HG02981 (cell line): Measurements from ENCODE around the gene SERPINA4.

Experiments
- ATAC-seq: cut with Tn5 transposase; IDR thresholded peaks from one replicate; pipeline ENCODE4 v1.9.1; 2021; ENCODE audit warnings: mild to moderate bottlenecking, moderate library complexity; ENCODE audit not compliant: unreplicated experiment

SERPINA4 gene

GRCh38 chr14:94542811-94543440 lies 18.3 kb upstream of the SERPINA4 start:
- ATAC-seq, result no peak

DNA sequence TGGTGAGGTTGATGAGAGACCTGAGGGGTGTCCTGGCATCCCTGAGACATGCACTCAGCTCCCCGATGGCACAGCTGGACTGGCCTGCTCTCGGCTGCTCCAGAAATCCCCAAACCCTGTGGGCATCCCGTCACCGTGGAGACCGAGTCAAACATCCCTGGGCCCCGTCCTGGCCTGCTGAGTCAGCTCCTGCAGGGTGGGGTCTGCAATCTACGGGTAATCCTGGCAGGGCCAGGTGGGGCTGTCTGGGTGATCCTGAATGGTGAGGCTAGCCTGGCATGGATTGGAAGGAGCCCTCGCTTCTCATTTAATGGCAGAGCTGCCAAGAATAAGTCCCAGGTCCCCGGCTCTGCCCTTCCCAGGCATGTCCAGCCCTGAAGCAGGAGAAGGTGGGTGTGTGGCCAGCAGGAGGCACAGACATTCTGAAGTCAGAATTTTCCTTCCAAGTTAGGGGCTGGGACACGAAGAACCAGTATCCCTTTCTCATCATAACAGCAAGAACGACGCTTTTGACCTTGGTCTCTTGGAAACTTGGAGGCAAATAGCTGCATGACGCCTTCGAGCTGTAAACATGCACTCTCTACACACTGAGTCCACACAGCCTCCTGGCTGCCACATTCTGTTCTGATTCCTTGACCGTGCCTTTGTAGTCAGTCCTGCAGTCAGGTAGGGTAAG lies 17.7 kb upstream of the SERPINA4 start:
- ATAC-seq, result no peak

DNA sequence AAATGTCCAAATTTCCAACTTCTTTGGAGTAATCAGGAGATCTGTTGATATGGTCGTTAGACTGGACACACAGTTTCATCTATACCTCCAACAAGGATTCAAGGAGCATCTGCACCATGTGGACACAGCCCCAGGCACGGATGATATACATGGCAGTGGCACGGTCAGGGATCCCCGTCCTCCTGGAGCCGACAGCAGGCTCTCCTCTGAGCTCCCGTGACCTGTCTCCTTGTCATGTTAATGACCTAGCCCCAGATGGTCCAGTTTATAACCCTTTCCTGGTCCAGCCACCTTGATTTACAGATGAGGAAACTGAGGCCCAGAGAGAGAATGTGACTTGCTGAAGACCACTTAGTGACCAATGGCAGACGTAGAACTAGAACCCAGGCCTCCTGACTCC lies 16.5 kb upstream of the SERPINA4 start:
- no peak for ATAC-seq

GRCh38 chr14:94545131-94545841 lies 16.0 kb upstream of the SERPINA4 start:
- no peak for ATAC-seq

- no peak for ATAC-seq
Measured at GRCh38 chr14:94547151-94547680, 14.0 kb upstream of the SERPINA4 start.

- no peak for ATAC-seq
Measured at GRCh38 chr14:94547726-94548125, 13.5 kb upstream of the SERPINA4 start.

DNA sequence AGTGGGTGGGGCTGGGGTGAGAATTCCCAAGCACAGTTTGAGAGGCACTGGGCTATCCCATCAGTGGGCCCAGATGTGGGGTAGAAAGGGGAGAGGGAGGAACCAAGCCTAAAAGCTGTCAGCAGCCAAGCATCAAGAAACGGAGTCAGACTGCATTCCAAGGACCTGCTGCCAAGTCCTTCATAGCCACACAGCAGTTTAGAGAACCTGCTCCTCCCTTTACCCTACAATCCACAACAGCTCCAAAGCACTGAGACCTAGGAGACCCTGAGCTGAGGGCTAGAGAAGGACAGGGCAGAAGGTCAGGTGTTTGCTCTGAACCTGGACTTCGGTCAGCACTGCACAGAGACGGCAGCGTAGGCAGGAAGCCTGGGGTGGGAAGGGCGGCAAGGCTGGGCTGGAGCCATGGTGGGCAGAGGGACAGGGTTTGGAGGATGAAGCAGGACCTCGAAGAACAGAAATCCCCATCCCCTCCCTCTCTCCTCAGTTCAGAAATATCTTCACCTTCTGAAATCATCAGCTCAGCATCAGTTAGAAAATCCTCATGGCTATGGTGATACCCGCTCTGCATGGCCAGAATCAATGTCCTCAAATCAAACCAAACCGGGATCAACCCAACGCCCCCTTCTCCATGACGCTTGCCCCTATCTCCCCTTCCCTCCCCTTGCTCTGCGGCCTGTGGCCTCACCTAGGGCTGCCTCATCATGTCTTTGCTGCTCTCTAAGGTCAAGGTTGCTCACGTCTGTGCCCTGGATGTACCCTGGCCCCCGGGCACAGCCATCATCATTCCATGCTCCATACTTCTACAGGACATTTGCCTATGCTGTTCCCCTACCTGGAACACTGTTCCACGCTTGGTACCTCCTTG lies 12.9 kb upstream of the SERPINA4 start:
- ATAC-seq, result no peak

DNA sequence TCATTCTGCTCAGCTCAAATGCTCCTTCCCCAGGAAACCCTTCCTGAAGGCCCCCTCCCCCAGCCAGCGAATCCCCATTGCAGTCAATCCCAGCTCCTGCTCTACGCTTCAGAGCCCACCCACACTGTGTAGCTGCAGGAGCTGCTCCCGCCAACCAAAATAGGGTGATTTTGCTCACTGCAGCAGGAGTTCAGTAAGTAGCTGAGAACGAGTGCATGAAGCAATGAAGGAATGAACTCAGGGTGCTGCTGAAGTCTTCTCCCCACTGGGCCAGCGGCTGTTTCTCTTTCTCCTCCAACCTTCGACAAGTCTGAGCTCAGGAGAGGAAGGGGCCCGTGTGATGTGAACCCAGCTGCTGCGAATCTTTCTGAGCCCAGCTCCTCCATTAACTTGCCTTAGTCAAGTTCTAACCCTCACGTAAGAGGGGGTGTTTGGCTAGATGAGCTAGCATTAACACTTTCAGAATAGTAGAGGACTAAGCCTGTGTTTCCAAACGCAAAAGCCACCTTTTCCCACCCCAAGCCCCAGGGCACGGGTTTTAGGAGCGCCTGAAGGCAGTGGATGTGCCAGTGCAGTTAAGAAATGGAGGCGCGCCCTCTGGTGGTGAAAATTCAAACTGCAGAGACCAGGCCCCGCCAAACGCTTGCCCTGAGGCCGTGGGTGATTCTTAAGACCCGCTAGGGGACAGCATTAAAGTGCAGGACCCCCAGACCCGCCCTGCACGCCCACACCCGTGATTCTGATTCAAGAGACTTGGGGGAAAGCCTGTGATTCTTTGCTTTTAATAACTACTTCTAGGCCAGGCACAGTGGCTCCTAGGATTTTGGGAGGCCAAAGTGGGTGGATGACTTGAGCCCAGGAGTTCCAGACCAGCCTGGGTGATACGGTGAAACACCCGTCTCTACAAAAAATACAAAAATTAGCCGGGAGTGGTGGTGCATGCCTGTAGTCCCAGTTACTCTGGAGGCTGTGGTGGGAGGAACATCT lies 11.9 kb upstream of the SERPINA4 start:
- peak; percentile 67 for ATAC-seq

DNA sequence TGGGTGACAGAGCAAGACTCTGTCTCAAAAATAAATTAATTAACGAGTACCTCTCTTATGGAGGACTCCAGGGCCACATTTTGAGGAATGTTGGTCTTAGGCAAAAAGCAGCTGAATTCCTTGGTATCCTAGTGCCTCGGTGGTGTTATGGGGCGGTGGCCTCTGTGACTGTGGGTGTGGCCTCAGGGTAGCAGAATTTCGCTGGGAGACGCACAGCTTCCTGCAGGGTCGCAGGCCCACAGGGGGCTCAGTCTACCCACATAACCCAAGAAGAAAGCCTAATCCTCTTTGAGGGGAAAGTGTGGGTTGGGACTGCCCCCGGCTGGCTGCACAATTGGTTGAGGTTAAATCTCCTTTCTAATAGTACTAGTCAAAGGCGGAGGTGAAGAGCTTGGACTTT lies 11.2 kb upstream of the SERPINA4 start:
- ATAC-seq, result no peak

DNA sequence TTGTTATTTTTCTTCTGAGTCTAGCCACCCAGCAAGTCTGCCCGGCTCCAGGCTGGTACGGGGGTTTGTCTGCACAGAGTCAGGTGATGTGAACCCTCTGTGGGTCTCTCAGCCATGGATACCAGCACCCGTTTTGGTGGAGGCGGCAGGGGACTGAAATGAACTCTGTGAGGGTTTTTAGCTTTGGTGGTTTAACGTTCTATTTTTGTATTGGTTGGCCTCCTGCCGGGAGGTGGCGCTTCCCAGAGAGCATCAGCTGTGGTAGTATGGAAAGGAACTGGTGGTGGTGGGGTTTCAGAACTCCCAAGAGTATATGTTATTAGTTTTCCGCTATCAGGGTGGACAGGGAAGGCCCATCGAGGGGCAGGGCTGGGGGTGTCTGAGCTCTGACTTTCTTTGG lies 5.3 kb upstream of the SERPINA4 start:
- no peak for ATAC-seq

DNA sequence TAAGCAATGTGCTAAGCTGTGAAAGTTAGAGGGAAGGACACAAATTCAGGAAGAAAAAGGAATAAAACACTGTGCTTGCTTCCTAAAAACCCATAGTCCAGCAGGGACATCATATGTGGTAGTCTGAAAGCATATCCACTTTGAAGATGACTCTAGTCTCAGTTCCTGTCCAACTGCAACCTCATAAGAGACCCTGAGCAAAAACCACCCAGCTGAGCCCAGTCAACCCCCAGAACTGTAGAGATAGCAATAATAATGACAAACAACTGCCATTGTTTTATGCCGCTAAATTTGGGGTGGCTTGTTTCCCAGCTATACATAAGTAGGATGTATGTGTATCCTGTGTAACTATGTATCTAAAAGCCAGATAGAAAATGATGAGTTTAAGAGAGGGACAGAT lies 3.9 kb upstream of the SERPINA4 start:
- no peak for ATAC-seq

GRCh38 chr14:94558842-94559241 lies 2.4 kb upstream of the SERPINA4 start:
- ATAC-seq, result no peak

GRCh38 chr14:94559638-94560290 lies 1.5 kb upstream of the SERPINA4 start:
- no peak for ATAC-seq

DNA sequence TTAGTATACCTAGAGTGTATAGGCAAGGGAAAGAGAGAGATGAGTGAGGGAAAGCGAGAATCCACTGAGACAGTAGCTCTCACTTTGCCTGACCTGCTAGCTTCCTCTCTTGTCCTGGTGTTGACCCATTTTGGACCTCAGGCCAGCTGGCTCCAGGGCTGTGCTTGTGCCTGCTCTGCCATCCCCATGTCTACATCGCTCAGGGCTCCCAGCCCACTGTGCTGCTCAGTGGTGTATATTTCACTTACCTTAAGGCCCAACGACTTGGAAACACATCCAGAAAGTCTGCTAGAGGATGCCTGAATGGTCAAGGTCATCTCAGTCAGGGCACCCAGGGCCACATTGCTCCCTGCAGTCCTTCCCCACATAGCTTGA lies 964 bp upstream of the SERPINA4 start:
- no peak for ATAC-seq

GRCh38 chr14:94561656-94562010 lies 391 bp downstream of the SERPINA4 start:
- ATAC-seq, result no peak

- ATAC-seq, result no peak
Measured at GRCh38 chr14:94562022-94562421, 780 bp downstream of the SERPINA4 start.

- ATAC-seq, result no peak
Measured at GRCh38 chr14:94562941-94563883, 2.0 kb downstream of the SERPINA4 start.

DNA sequence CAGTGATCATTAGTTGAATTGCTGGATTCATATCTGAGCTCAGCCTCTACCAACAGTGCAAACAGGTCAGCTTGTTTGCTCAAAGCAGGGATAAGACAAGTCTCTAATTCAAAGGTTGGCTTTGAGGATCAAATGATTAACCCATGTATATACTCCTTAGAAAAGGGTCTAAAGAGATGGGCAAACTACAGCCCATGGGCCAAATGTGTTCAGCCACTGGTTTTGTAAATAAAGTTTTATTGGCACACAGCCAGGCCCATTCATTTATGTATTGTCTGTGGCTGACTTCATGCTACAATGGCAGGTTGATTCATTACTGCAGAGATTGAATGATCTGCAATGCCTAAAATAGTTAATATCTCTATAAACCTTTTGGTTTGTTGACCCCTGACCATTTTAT lies 3.1 kb downstream of the SERPINA4 start:
- ATAC-seq, result no peak
